Fibroblast of the aortic adventitia (primary cell): Measurements from ENCODE around the gene CPA4. TPM values are rescaled to one million over a fixed set of nuclear protein-coding genes. Genes with fewer than 3 reads are reported as not detected.

Source experiments
- DNase-seq: peaks from one replicate; pipeline ENCODE4 v3.0.0-alpha.2; 2010; ENCODE audit warnings: low read depth
- H3K4me3 ChIP-seq: 2 replicates; pipeline ENCODE4 v1.5.1; 2011; ENCODE audit warnings: low read depth, mild to moderate bottlenecking, control low read depth, low read length, moderate library complexity
- total RNA-seq: library from RNA; depleted of rRNA; stranded (reverse); fragments of >200 nt; gene quantifications from 2 replicates; pipeline ENCODE4 v1.2.3, GENCODE V29; 2012; ENCODE audit warnings: low replicate concordance
- TF ChIP-seq, protein P1 (sequence below): IDR thresholded peaks from 2 replicates; pipeline ENCODE4 v1.5.1; 2011; ENCODE audit warnings: mild to moderate bottlenecking, low read length, control low read depth, inconsistent platforms; ENCODE audit not compliant: insufficient read depth

Gene CPA4
- total RNA-seq, 1 donor, result 7.7 TPM

DNA sequence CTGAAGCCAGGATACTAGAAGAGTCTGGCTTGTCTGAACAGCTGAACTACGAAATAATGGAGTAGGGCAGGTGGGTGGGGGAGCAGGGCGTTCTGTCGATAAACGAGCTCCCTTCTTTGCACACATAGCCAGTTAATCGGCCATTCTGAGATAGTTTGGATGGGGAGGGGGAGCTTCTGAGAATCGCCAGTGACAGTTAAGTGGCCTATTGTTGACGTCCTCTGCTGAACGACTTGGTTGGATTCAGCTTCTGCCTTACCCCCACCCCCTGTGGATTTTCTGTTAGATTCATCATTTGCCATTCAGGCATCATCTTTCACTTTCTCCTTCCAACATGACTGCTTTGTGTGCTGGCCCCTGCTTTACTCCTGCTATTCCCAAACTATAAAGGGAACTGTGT lies 52.2 kb downstream of the CPA4 start:
- no peak for DNase-seq
- TF ChIP-seq, protein P1, sequence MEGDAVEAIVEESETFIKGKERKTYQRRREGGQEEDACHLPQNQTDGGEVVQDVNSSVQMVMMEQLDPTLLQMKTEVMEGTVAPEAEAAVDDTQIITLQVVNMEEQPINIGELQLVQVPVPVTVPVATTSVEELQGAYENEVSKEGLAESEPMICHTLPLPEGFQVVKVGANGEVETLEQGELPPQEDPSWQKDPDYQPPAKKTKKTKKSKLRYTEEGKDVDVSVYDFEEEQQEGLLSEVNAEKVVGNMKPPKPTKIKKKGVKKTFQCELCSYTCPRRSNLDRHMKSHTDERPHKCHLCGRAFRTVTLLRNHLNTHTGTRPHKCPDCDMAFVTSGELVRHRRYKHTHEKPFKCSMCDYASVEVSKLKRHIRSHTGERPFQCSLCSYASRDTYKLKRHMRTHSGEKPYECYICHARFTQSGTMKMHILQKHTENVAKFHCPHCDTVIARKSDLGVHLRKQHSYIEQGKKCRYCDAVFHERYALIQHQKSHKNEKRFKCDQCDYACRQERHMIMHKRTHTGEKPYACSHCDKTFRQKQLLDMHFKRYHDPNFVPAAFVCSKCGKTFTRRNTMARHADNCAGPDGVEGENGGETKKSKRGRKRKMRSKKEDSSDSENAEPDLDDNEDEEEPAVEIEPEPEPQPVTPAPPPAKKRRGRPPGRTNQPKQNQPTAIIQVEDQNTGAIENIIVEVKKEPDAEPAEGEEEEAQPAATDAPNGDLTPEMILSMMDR, result no peak
- H3K4me3 ChIP-seq, result peak overlapping the region; percentile 14

DNA sequence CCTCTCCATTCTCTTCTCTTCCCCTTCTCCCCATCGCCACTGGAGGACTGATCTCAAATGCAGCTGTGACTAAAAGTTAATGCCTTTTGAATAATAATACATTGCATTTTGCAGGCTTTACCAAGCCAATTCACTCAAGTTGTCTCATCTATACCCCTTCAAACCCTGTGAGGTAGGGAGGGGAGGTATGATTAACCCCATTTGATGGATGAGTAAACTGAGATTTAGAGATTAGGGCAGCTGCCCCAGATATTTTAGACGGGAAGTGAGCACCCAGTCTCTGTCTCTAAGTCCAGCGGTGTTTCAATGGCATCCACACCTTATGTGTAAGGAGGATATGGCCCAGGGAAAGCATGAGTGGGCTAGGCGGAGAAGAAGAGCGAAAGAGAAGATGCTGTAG lies 52.8 kb downstream of the CPA4 start:
- DNase-seq, result no peak
- no peak overlapping the region for H3K4me3 ChIP-seq
- TF ChIP-seq, protein P1, result no peak

- H3K4me3 ChIP-seq, result no peak overlapping the region
- TF ChIP-seq, protein P1, result no peak
- DNase-seq, result no peak
These were observed 53.4 kb downstream of the CPA4 start for GRCh38 chr7:130346177-130346905.

DNA sequence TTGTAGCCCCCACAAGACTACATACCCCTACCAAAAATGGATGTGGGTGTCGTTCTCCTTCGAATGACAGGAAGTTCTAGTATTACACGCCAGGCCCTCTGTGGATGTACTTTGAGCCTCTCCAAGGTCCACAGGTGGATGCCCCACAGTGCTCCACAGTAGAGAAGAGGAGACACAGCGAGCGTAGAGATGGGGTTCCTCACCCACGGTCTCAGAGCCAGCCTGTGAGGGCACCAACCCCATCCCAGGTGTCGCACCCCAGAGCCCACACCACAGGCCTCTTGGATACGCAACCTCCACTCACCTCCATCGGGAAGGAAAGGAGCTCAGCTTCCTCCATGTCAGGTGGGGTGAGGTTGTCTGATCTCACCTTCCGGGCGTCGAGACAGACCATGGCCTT lies 54.0 kb downstream of the CPA4 start:
- TF ChIP-seq, protein P1, result no peak

DNA sequence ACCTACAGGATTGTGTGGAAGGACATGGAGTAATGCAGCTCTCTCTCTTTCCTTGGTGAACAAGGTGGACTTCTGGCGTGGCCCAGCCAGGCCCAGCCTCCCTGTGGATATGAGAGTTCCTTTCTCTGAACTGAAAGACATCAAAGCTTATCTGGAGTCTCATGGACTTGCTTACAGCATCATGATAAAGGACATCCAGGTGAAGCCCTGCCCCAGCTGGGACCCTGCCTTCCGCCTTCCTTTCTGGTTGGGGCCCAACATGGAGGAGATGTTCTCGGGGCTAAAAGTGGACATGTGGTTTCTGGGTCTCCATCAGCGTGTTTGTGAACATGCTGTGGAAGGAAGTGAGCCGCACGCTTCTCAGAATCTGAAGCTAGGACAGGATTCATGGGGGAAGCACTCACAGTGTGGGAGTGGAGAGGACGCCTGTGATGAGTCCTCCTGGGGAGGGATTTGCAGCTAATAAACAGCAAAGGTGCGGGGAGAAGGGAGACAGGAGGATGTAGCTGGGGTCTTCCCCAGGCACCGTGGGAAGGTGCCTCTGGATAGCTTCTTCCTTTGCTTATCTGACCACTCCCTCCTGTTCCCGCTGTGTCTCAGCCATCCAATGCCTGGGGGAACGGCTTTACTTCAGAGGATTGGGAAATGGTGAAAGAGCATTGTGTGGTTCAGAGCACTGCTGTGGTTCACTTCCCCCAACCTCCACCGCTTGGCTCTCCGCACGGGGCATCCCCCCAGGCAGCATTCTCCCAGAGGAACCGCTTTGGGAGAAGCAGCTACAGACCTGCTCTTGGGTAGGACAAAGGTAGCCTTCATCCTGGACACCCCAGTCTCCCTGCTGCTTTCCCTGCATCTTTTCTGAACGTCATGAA lies 57.2 kb downstream of the CPA4 start:
- TF ChIP-seq, protein P1, result no peak
- no peak for DNase-seq

More for the DNA sequence above, 54.0 kb downstream of the CPA4 start:
- no peak for DNase-seq
- no peak overlapping the region for H3K4me3 ChIP-seq

DNA sequence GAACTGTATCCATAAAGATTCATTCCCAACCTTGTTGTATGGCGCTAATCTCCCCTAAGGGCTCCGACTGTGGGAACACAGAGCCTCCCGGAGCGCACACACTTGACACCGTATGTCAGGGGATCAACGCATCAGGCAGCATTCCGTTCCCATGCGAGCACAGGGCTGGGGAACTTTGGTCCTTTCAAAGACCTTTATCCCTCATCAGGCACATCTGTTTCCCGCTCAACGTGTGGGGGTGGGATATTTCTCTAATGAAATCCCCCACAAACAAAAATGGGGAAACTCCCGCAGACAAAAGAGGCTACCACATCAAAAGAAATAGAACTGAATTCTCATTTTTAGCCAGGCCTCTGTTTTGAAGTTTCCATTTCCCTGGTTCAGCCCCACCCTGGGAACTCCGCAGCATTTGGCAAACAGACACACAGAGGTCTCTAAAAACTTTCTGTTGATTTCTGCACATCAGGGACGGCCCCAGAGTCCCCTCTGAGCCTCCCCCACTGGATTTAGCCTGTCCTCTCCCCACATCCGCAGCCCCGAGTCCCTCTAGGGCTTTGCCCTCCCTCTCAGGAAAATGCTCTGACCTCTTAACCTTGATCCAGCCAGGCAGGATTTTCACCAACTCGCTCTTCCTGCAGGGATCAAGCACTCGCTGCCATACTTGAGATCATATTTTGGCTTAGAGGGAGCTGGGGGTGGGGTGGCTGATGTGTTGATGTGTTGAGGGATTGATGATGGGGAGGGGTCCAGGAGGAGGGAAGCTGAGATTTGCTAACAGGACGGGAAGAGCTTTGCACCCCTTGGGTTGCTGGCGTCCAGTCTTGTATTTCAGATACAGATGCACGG lies 58.2 kb downstream of the CPA4 start:
- H3K4me3 ChIP-seq, result no peak overlapping the region
- DNase-seq, result no peak
- TF ChIP-seq, protein P1, result no peak

More for the DNA sequence above, 57.2 kb downstream of the CPA4 start:
- no peak overlapping the region for H3K4me3 ChIP-seq
